Measurements from ENCODE around the gene PDE2A. TPM values are rescaled to one million over a fixed set of nuclear protein-coding genes. Genes with fewer than 3 reads are reported as not detected.

PDE2A gene
- total RNA-seq, 1 donor from 2014 or later, result 4.0 TPM

DNA sequence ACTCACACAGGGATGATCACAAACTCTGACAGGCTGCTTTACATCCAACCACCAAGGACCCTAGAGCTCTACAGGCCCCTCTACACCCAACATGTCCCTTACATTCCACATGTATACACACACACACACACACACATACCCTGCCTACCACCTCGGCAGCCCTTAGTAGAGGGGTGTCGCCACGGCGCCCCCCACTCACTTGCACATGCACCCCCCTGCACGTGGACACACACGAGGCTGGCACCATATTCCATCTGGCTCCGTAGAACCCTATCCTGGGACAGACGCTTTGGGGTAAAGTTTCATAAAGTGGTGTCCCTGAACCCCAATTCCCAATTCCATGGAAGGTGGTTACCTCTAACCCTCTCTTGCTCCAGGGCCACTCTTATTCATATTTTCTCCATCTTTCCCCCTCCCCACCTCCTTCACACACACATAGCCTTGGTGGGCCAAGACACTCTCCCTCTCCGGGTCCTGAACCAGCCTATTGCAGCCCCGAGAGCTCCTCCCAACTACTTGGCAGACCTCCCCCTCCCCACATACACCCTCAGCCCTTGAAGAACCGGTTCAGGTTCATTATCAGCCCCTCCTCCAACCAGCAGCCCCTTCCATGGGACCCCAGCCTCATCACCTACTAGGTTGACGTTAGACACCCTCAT, 809 bp downstream of the PDE2A start:
- no peaks in the 10 kb centered on the region for H3K9me3 Mint-ChIP-seq (ENCODE audit: low read depth)
- no peak for DNase-seq (ENCODE audit: low spot score, unreplicated experiment)
- peaks cover 85% of the 10 kb centered on the region for H3K27me3 Mint-ChIP-seq
- no peaks in the 10 kb centered on the region for H3K36me3 Mint-ChIP-seq (ENCODE audit: insufficient read depth)
- no peak overlapping the region for H3K27ac Mint-ChIP-seq
- no peak overlapping the region for H3K4me3 Mint-ChIP-seq (ENCODE audit: low read depth)
- no peaks in the 10 kb centered on the region for H3K4me1 Mint-ChIP-seq (ENCODE audit: low read depth)
- TF ChIP-seq CTCF (IDR thresholded peaks at IDR 0.05; ENCODE audit: unreplicated experiment), result no peak

GRCh38 chr11:72672597-72673238, 1.5 kb downstream of the PDE2A start:
- Mint-ChIP-seq H3K27ac (no peak overlapping the region), H3K36me3 (ENCODE audit: insufficient read depth) (no peaks in the 10 kb centered on the region), H3K4me3 (ENCODE audit: low read depth) (no peak overlapping the region), H3K27me3 (peaks cover 78% of the 10 kb centered on the region), H3K4me1 (ENCODE audit: low read depth) (no peaks in the 10 kb centered on the region), H3K9me3 (ENCODE audit: low read depth) (no peaks in the 10 kb centered on the region)
- DNase-seq (ENCODE audit: low spot score, unreplicated experiment), result no peak
- no peak for TF ChIP-seq CTCF (IDR thresholded peaks at IDR 0.05; ENCODE audit: unreplicated experiment)

DNA sequence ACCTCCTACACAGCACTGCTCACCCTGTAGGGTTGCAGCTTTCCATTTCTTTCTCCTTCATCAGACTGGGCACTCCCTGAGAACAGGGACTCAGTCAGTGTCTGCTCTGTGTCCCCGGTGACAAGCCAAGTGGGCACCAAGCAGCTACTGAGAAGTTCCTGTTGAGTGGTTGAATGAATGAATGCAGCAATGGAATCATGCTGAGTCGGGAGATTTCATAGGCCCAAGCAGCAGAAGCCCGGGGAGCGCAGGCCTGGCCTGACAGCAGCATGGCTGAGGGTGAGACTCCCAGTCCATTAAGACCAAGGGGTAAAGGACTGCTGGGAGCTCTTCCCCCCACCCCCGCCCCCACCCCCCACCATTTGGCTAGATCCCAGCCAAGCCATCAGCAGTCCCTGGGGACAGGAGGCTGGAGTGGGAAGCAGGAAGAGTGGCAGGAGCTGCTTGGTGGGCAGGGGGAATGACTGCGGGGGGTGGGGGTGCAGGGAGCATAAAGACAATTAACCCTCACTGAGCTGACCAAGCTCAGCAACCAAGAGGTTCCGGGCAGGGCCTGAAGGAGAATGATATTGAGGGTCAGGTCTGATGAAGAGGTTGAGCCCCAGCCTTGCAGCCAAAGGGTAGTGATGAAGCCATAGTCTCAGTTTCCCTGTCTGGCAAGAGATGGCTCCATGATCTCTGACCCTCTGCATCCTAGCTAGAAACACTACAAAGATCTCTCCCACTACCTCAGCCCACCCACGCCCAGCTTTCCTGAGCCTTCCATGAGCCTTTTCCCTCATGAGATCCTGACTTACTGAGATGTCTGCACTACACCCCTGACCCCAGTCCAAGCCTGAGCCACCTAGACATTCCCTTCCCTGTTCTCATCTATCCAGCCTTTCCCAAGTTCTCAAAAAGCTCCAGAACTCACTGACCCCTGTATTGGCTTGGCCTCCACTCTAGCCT, 2.8 kb downstream of the PDE2A start:
- Mint-ChIP-seq H3K4me1 (ENCODE audit: low read depth) (no peaks in the 10 kb centered on the region), H3K36me3 (ENCODE audit: insufficient read depth) (no peaks in the 10 kb centered on the region), H3K27me3 (peaks cover 66% of the 10 kb centered on the region), H3K9me3 (ENCODE audit: low read depth) (peaks cover 5% of the 10 kb centered on the region), H3K4me3 (ENCODE audit: low read depth) (no peak overlapping the region), H3K27ac (no peak overlapping the region)
- no peak for DNase-seq (ENCODE audit: low spot score, unreplicated experiment)
- no peak for TF ChIP-seq CTCF (IDR thresholded peaks at IDR 0.05; ENCODE audit: unreplicated experiment)

DNA sequence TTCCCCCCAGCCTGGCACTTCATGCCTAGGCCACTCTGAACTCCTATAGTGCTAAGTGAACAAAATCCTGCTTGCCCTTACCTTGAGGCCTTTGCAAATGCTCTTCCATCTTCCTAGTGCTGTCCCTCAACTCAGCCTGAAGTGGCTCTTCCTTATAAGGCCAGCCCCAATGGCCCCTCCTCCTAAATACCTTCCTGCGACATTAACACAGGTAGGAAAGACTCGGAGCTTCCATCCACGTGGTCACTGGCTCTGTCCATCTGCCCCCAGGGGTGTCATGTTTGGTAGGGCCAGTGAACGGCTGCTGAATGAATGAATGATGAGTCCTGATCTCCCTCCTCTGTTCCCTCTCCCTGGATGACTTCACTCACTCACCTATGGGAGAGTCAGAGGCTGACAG, 4.2 kb downstream of the PDE2A start:
- Mint-ChIP-seq H3K4me3 (ENCODE audit: low read depth) (no peak overlapping the region), H3K36me3 (ENCODE audit: insufficient read depth) (no peaks in the 10 kb centered on the region), H3K27me3 (peaks cover 58% of the 10 kb centered on the region), H3K4me1 (ENCODE audit: low read depth) (no peaks in the 10 kb centered on the region), H3K9me3 (ENCODE audit: low read depth) (peaks cover 5% of the 10 kb centered on the region), H3K27ac (no peak overlapping the region)
- no peak for DNase-seq (ENCODE audit: low spot score, unreplicated experiment)
- TF ChIP-seq CTCF (IDR thresholded peaks at IDR 0.05; ENCODE audit: unreplicated experiment), result no peak

DNA sequence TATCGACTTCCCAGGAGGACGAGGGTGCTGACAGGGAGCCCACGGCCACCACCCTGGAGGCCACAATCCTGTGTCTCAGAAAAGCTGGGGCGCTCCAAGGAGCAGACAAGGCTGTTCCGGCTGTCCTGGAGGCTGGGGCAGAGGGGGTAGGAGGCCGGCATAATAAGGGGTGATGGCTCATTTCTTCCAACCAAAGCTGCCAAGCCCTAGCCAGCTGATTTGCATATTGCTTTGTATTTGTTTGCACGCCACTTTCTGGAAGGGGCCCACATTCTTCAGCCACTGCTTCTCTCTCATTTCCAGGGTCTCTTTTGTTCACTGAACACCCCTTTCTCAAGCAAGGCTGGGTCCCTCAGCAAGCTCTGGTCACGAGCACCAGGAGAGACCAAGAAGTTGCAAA, 4.7 kb downstream of the PDE2A start:
- H3K27me3 Mint-ChIP-seq, result peaks cover 53% of the 10 kb centered on the region
- no peak overlapping the region for H3K27ac Mint-ChIP-seq
- TF ChIP-seq CTCF (IDR thresholded peaks at IDR 0.05; ENCODE audit: unreplicated experiment), result no peak
- H3K4me3 Mint-ChIP-seq (ENCODE audit: low read depth), result no peak overlapping the region
- no peaks in the 10 kb centered on the region for H3K4me1 Mint-ChIP-seq (ENCODE audit: low read depth)
- DNase-seq (ENCODE audit: low spot score, unreplicated experiment), result no peak
- no peaks in the 10 kb centered on the region for H3K36me3 Mint-ChIP-seq (ENCODE audit: insufficient read depth)
- H3K9me3 Mint-ChIP-seq (ENCODE audit: low read depth), result peaks cover 5% of the 10 kb centered on the region

Measured in progenitor cell of endocrine pancreas (in vitro differentiated cells).